ENCODE measurements around the gene DCHS1. TPM values are rescaled to one million over a fixed set of nuclear protein-coding genes. Genes with fewer than 3 reads are reported as not detected.

DCHS1 gene
- total and polyA plus RNA-seq, 10 of the 15 experiments (the other 5 are each of a cell fraction or from before 2014, with no cell fraction given) = 0.02 to 0.64 (median 0.18) TPM; not detected in 1

DNA sequence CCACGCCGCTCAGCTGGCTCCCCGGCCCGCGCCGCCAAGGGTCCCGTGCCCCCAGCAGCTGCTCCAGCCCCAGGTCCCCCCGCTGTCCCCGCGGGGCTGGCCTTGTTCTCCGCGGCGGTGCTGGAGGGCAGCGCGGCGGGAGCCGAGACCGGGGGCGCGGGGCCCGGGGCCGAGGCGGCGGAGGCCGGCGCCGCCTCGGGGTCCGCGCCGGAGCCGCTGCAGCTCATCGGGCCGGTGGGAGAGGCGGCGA lies 43.7 kb downstream of the DCHS1 start:
- ChIA-PET SMC1A (ENCODE audit: uncharacterized antibody, unreplicated experiment) (interaction anchor here (0.8 to 3.1 kb wide), 7 partner anchors 8 to 134 kb away, joined by 3 to 24 read pairs (median 3); partner anchors contain the start of genes ILK and MRPL17), RAD21 (ENCODE audit: unreplicated experiment) (interaction anchor here (0.7 to 1.9 kb wide), 10 partner anchors 7 to 131 kb away, joined by 3 to 21 read pairs (median 3); partner anchors contain the start of genes ARFIP2, MRPL17 and TIMM10B), CTCF (interaction anchor here (0.7 to 2.7 kb wide), 8 partner anchors 10 to 85 kb away, joined by 3 to 18 read pairs (median 3); partner anchors contain the start of gene MRPL17), POLR2A (interaction anchor here (0.6 to 7.2 kb wide), 14 partner anchors 8 to 133 kb away, joined by 3 to 85 read pairs (median 5); partner anchors contain the start of genes ARFIP2, ILK, MRPL17 and TIMM10B)
- Histone ChIP-seq H3K9me3 (replicated peaks; ENCODE audit: control insufficient read depth, insufficient read depth, low read length) (no peaks in the 10 kb centered on the region), H3K27me3 (replicated peaks in 1 of 2; ENCODE audit: control insufficient read depth in 2 of 2, insufficient read depth in 2 of 2, low read length in 1 of 2) (no peaks in the 10 kb centered on the region), H3K4me3 (peak overlapping the region; percentile 87), H3K4me2 (ENCODE audit: control insufficient read depth, insufficient read depth) (no peak overlapping the region), H3K9ac (ENCODE audit: control insufficient read depth, insufficient read depth, low read length) (peak overlapping the region; percentile 95), H2AFZ (ENCODE audit: control insufficient read depth, low read depth, low read length) (no peak overlapping the region), H3K36me3 (ENCODE audit: control insufficient read depth in 2 of 2, insufficient read depth in 2 of 2, low read length in 1 of 2) (peaks cover 23 to 34% of the 10 kb centered on the region in 2 experiments), H3K4me1 (ENCODE audit: control insufficient read depth, insufficient read depth, low read length) (peaks cover 26% of the 10 kb centered on the region), H4K20me1 (ENCODE audit: control insufficient read depth, insufficient read depth) (no peaks in the 10 kb centered on the region), H3K27ac (ENCODE audit: control insufficient read depth, insufficient read depth) (peak overlapping the region; percentile 99), H3K79me2 (ENCODE audit: control insufficient read depth, insufficient read depth, low read length) (peaks cover 27% of the 10 kb centered on the region)
- in situ Hi-C loops (cut with MboI) = loop anchor here (10.0 kb wide), 1 partner anchor 913 kb away; no protein-coding TSS in a partner anchor
- intact Hi-C loops (cut with micrococcal nuclease; ENCODE audit: unreplicated experiment) = loop anchor here (2.0 to 10.0 kb wide), 4 partner anchors 55 to 913 kb away; partner anchors contain the start of gene MRPL17
- WGBS (ENCODE audit: insufficient coverage, insufficient replicate concordance, low lambda C conversion rate, missing lambda C conversion rate) = 0% methylated on average over 18 of the region's 36 CpGs
- no TSS peak for BruUV-seq (replicated peaks)
- ATAC-seq = no peak
- no peak for FAIRE-seq
- no peak for DNase-seq (ENCODE audit: low read depth, low spot score)
- no peak for TF ChIP-seq IKZF2 (IDR thresholded peaks at IDR 0.05)
- no peak for TF ChIP-seq STAT3 (IDR thresholded peaks at IDR 0.05; ENCODE audit: low read depth, low read length)
- TF ChIP-seq KAT2A (conservative IDR thresholded peaks at IDR 0.05; ENCODE audit: control insufficient read depth, low read depth, low read length) = no peak
- TF ChIP-seq SMAD5 (IDR thresholded peaks at IDR 0.05; ENCODE audit: low read depth) = no peak
- TF ChIP-seq MTA3 (IDR thresholded peaks at IDR 0.05; ENCODE audit: borderline replicate concordance, low read length) = no peak
- TF ChIP-seq CHD4 (IDR thresholded peaks at IDR 0.05) = no peak
- no peak for TF ChIP-seq ETV6 (conservative IDR thresholded peaks at IDR 0.05 in 1 of 2, IDR thresholded peaks at IDR 0.05 in 1 of 2; ENCODE audit: borderline replicate concordance in 1 of 2, low read depth in 1 of 2)
- no peak for TF ChIP-seq POLR2AphosphoS5 (IDR thresholded peaks at IDR 0.05; ENCODE audit: low read length)
- no peak for TF ChIP-seq BHLHE40 (IDR thresholded peaks at IDR 0.05; ENCODE audit: borderline replicate concordance in 1 of 2, low read depth in 2 of 2, low read length in 1 of 2)
- TF ChIP-seq SREBF2 (IDR thresholded peaks at IDR 0.05; ENCODE audit: low read length) = no peak
- no peak for TF ChIP-seq EP300 (IDR thresholded peaks at IDR 0.05; ENCODE audit: borderline replicate concordance in 1 of 2, control insufficient read depth in 1 of 2, low read depth in 2 of 2, low read length in 2 of 2)
- TF ChIP-seq IRF4 (IDR thresholded peaks at IDR 0.05; ENCODE audit: low read depth, low read length) = no peak
- TF ChIP-seq FOS (IDR thresholded peaks at IDR 0.05; ENCODE audit: borderline replicate concordance, extremely low read depth, insufficient read length) = no peak
- 0 out of 2 replicates have a peak, but pooled peaks have one; percentile 75 for TF ChIP-seq GATAD2B (conservative IDR thresholded peaks at IDR 0.05; ENCODE audit: low read depth)
- TF ChIP-seq ZBTB40 (IDR thresholded peaks at IDR 0.05; ENCODE audit: borderline replicate concordance) = no peak
- no peak for TF ChIP-seq MXI1 (IDR thresholded peaks at IDR 0.05; ENCODE audit: low read depth, low read length)
- TF ChIP-seq, protein P1, sequence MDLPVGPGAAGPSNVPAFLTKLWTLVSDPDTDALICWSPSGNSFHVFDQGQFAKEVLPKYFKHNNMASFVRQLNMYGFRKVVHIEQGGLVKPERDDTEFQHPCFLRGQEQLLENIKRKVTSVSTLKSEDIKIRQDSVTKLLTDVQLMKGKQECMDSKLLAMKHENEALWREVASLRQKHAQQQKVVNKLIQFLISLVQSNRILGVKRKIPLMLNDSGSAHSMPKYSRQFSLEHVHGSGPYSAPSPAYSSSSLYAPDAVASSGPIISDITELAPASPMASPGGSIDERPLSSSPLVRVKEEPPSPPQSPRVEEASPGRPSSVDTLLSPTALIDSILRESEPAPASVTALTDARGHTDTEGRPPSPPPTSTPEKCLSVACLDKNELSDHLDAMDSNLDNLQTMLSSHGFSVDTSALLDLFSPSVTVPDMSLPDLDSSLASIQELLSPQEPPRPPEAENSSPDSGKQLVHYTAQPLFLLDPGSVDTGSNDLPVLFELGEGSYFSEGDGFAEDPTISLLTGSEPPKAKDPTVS (IDR thresholded peaks at IDR 0.05; ENCODE audit: low read depth, low read length) = no peak
- no peak for TF ChIP-seq SUZ12 (IDR thresholded peaks at IDR 0.05; ENCODE audit: unreplicated experiment)

All from GM12878 (cell line).